Upper lobe of left lung (tissue), 6 donors: Measurements from ENCODE around the gene SLC51B. TPM values are rescaled to one million over a fixed set of nuclear protein-coding genes. Genes with fewer than 3 reads are reported as not detected.
"Not testable (repeated sequence)": the region's sequence is repeated elsewhere in the genome, so short reads cannot be mapped to it uniquely, and the experiment has no call there.

Experiments
- ATAC-seq, 2 donors: fragments of 200-7000 bp; cut with Tn5 transposase; one replicate each; pipeline ENCODE4 v1.9.1; 2022; ENCODE audit warnings: mild to moderate bottlenecking in 2 of 2, moderate library complexity in 2 of 2; ENCODE audit not compliant: low FRiP score in 2 of 2
- DNase-seq, 2 donors: peaks; one replicate each; pipeline ENCODE4 v3.0.0-alpha.2; 2019 to 2020
- H3K27ac ChIP-seq, 4 donors: fragments of 200-600 bp; sonication (generic); one replicate each; pipeline ENCODE4 v1.5.1; 2016 to 2019
- H3K27me3 ChIP-seq, 4 donors: fragments of 200-600 bp; sonication (generic); one replicate each; pipeline ENCODE4 v1.5.1; 2017 to 2019
- H3K36me3 ChIP-seq, 4 donors: fragments of 200-600 bp; sonication (generic); one replicate each; pipeline ENCODE4 v1.5.1; 2016 to 2019
- H3K4me1 ChIP-seq, 4 donors: fragments of 200-600 bp; sonication (generic); one replicate each; pipeline ENCODE4 v1.5.1; 2018 to 2019
- H3K4me3 ChIP-seq, 4 donors: fragments of 200-600 bp; sonication (generic); one replicate each; pipeline ENCODE4 v1.5.1; 2017 to 2019; ENCODE audit warnings: mild to moderate bottlenecking in 2 of 4, moderate library complexity in 1 of 4
- H3K9me3 ChIP-seq, 4 donors: fragments of 200-600 bp; sonication (generic); one replicate each; pipeline ENCODE4 v1.5.1; 2018 to 2019
- CTCF ChIP-seq, 6 experiments: fragments of 450-650 bp in 4 of 6; fragments of 200-600 bp in 2 of 6; sonication (generic) in 2 of 6; IDR thresholded peaks; one replicate each; pipeline ENCODE4 v1.5.1; 2016 to 2019; ENCODE audit warnings: antibody characterized with exemption in 6 of 6
- EP300 ChIP-seq, 4 donors: sonication (generic); formaldehyde crosslinking; IDR thresholded peaks; one replicate each; pipeline ENCODE4 v1.5.1; 2017; ENCODE audit warnings: antibody characterized with exemption in 4 of 4, control low read depth in 2 of 4
- POLR2A ChIP-seq, 4 donors: fragments of 450-650 bp; IDR thresholded peaks; one replicate each; pipeline ENCODE4 v1.5.1; 2016 to 2017; ENCODE audit warnings: antibody characterized with exemption in 4 of 4, mild to moderate bottlenecking in 2 of 4
- POLR2AphosphoS5 ChIP-seq, 2 donors: sonication (generic); formaldehyde crosslinking; IDR thresholded peaks; one replicate each; pipeline ENCODE4 v1.5.1; 2017; ENCODE audit warnings: antibody characterized with exemption in 2 of 2
- WGBS, 2 donors: methylation state at CpG; one replicate each; pipeline ENCODE4 v1.1.5; 2017 to 2018; 5-methylcytosine and 5-hydroxymethylcytosine counted together
- total RNA-seq, 6 donors: library from RNA; depleted of rRNA in 4 of 6; stranded (reverse); fragments of >200 nt in 4 of 6; gene quantifications; one replicate each; pipeline versions ENCODE4 v1.1.0 to v1.2.1, GENCODE V29; 2016 to 2021
- donor health status: DM: no; HTN: no; CAD: no; lungs with moderate emphysema.
- donor health status: DM: no; HTN: yes; CAD: no; lungs with severe emphysema.

The SLC51B gene
- total RNA-seq, 6 donors from 2014 or later = 0.69 to 6.6 (median 4.4) TPM; not detected in 2

- peak overlapping the region; percentile 51 to 74 (median 54) for H3K27ac ChIP-seq
- H3K27me3 ChIP-seq = peaks cover 0 to 13% (median 6%) of the 10 kb centered on the region in 4 donors
- DNase-seq (no peak), ATAC-seq (peak in 1 of 2 donors; percentile 12)
- no peaks in the 10 kb centered on the region for H3K9me3 ChIP-seq
- no peak overlapping the region for H3K4me3 ChIP-seq
- no peak for TF ChIP-seq POLR2AphosphoS5 (IDR thresholded peaks at IDR 0.05)
- TF ChIP-seq CTCF (IDR thresholded peaks at IDR 0.05) = no peak
- no peak for TF ChIP-seq EP300 (IDR thresholded peaks at IDR 0.05)
- no peak for TF ChIP-seq POLR2A (IDR thresholded peaks at IDR 0.05)
- no peaks in the 10 kb centered on the region for H3K36me3 ChIP-seq
- peaks cover 11 to 18% (median 14%) of the 10 kb centered on the region in 4 donors for H3K4me1 ChIP-seq
- 62% methylated on average over 5 of the region's 5 CpGs; no CpG with 5 or more reads in 1 of the 2 donors for WGBS, 2 donors
These were observed 26.2 kb downstream of the SLC51B start for GRCh38 chr15:65071381-65071811.

- 46 to 83% methylated on average over 1 of the region's 1 CpG for WGBS, 2 donors
- H3K27ac ChIP-seq = peak overlapping the region; percentile 51 to 74 (median 54)
- H3K27me3 ChIP-seq = peaks cover 0 to 18% (median 6%) of the 10 kb centered on the region in 4 donors
- H3K9me3 ChIP-seq = no peaks in the 10 kb centered on the region
- no peak overlapping the region for H3K4me3 ChIP-seq
- peaks cover 11 to 18% (median 14%) of the 10 kb centered on the region in 4 donors for H3K4me1 ChIP-seq
- DNase-seq (no peak), ATAC-seq (no peak)
- no peaks in the 10 kb centered on the region for H3K36me3 ChIP-seq
- no peak for TF ChIP-seq POLR2A (IDR thresholded peaks at IDR 0.05)
- no peak for TF ChIP-seq EP300 (IDR thresholded peaks at IDR 0.05)
- TF ChIP-seq POLR2AphosphoS5 (IDR thresholded peaks at IDR 0.05) = no peak
These were observed 26.8 kb downstream of the SLC51B start for GRCh38 chr15:65072027-65072426.

GRCh38 chr15:65072617-65073016, 27.4 kb downstream of the SLC51B start:
- DNase-seq (no peak), ATAC-seq (no peak)
- H3K4me3 ChIP-seq = no peak overlapping the region
- H3K36me3 ChIP-seq = no peaks in the 10 kb centered on the region
- peaks cover 10 to 16% (median 14%) of the 10 kb centered on the region in 4 donors for H3K4me1 ChIP-seq
- peak overlapping the region in 3 of 4 donors; percentile 38 to 74 (median 51) for H3K27ac ChIP-seq
- H3K27me3 ChIP-seq = peaks cover 0 to 18% (median 5%) of the 10 kb centered on the region in 4 donors
- WGBS, 2 donors = 81 to 91% methylated on average over 3 of the region's 3 CpGs
- H3K9me3 ChIP-seq = no peaks in the 10 kb centered on the region
- TF ChIP-seq POLR2A (IDR thresholded peaks at IDR 0.05) = no peak
- no peak for TF ChIP-seq CTCF (IDR thresholded peaks at IDR 0.05)
- no peak for TF ChIP-seq POLR2AphosphoS5 (IDR thresholded peaks at IDR 0.05)
- no peak for TF ChIP-seq EP300 (IDR thresholded peaks at IDR 0.05)

- 93 to 94% methylated on average over 3 to 21 of the region's 22 CpGs for WGBS, 2 donors
- not testable (repeated sequence) for H3K36me3 ChIP-seq, H3K9me3 ChIP-seq, ATAC-seq, H3K4me1 ChIP-seq, H3K4me3 ChIP-seq, H3K27ac ChIP-seq
- peaks cover 0 to 16% (median 2%) of the 10 kb centered on the region in 4 donors for H3K27me3 ChIP-seq
- DNase-seq = peak in 1 of 2 donors; percentile 67
These were observed 29.8 kb downstream of the SLC51B start for GRCh38 chr15:65074946-65075345.

GRCh38 chr15:65075607-65076395, 30.6 kb downstream of the SLC51B start:
- 57 to 65% methylated on average over 11 to 12 of the region's 12 CpGs for WGBS, 2 donors
- not testable (repeated sequence) for H3K9me3 ChIP-seq, DNase-seq, H3K27ac ChIP-seq, H3K4me3 ChIP-seq, ATAC-seq, H3K36me3 ChIP-seq, H3K4me1 ChIP-seq
- H3K27me3 ChIP-seq = peaks cover 0 to 16% (median 2%) of the 10 kb centered on the region in 4 donors

- H3K9me3 ChIP-seq = no peaks in the 10 kb centered on the region
- TF ChIP-seq POLR2A (IDR thresholded peaks at IDR 0.05) = no peak
- TF ChIP-seq POLR2AphosphoS5 (IDR thresholded peaks at IDR 0.05) = no peak
- no peak for TF ChIP-seq EP300 (IDR thresholded peaks at IDR 0.05)
- no peak for TF ChIP-seq CTCF (IDR thresholded peaks at IDR 0.05)
- peaks cover 7 to 12% (median 9%) of the 10 kb centered on the region in 4 donors for H3K4me1 ChIP-seq
- H3K4me3 ChIP-seq = no peak within 1 kb of the TSS
- H3K36me3 ChIP-seq = no peaks in the 10 kb centered on the region
- ATAC-seq (no peak), DNase-seq (peak in 1 of 2 donors; percentile 81)
- no peak within 1 kb of the TSS for H3K27ac ChIP-seq
- H3K27me3 ChIP-seq = peaks cover 0 to 16% (median 2%) of the 10 kb centered on the region in 4 donors
- WGBS, 2 donors = 75 to 80% methylated on average over 26 to 44 of the region's 73 CpGs
These were observed 31.5 kb downstream of the SLC51B start, which contains the start of gene KBTBD13 for GRCh38 chr15:65076486-65077290. TSS of gene KBTBD13 (plus strand) at chr15:65076746. CDS start at chr15:65076816, 70 bp downstream.
